Measurements from ENCODE around the gene TPSAB1. TPM values are rescaled to one million over a fixed set of nuclear protein-coding genes. Genes with fewer than 3 reads are reported as not detected.

Gene TPSAB1
- total and polyA plus RNA-seq, 2 donors (not counting 3 experiments of a cell fraction or from before 2014, with no cell fraction given), result not detected

DNA sequence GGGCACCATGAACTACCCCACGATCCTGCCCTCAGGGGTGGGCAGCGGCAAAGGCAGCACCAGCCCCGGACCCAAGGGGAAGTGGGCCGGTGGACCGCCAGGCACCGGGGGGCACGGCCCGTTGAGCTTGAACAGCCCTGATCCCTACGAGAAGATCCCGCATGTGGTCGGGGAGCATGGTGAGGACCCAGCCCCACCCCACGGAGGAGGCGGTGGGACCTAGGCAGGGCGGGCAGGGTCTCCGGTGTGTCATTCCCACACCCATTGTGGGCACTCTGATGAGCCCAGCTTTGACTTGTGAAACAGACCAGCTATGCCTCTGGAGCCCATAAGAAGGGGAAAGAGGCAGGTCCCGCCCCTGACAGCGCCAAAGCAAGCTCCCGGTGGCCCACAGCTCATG lies 38.2 kb upstream of the TPSAB1 start:
- Histone ChIP-seq H3K27me3 (ENCODE audit: control insufficient read depth in 2 of 2, insufficient read depth in 2 of 2, low read length in 2 of 2) (no peaks in the 10 kb centered on the region), H3K4me2 (ENCODE audit: insufficient read depth, low read length) (no peak overlapping the region), H2AFZ (ENCODE audit: low read depth, low read length) (no peak overlapping the region), H3K36me3 (ENCODE audit: control insufficient read depth in 2 of 2, extremely low read depth in 1 of 2, insufficient read depth in 2 of 2, low read length in 2 of 2) (no peaks in the 10 kb centered on the region), H3K27ac (ENCODE audit: insufficient read depth, low read depth, low read length) (no peak overlapping the region), H3K9ac (replicated peaks; ENCODE audit: extremely low read depth, insufficient read depth, low read length) (no peak overlapping the region), H4K20me1 (replicated peaks; ENCODE audit: control insufficient read depth, extremely low read depth, insufficient read depth, low read length) (no peaks in the 10 kb centered on the region), H3K4me3 (replicated peaks in 1 of 3; ENCODE audit: insufficient read depth in 1 of 3, low read depth in 1 of 3, low read length in 3 of 3) (no peak overlapping the region), H3K9me1 (replicated peaks; ENCODE audit: control insufficient read depth, extremely low read depth, insufficient read depth, low read length) (no peaks in the 10 kb centered on the region), H3K79me2 (ENCODE audit: control insufficient read depth, insufficient read depth, low read length) (no peaks in the 10 kb centered on the region), H3K9me3 (replicated peaks; ENCODE audit: control insufficient read depth, insufficient read depth, low read length) (no peaks in the 10 kb centered on the region), H3K4me1 (ENCODE audit: control insufficient read depth, extremely low read depth, insufficient read depth, low read length) (no peaks in the 10 kb centered on the region)
- intact Hi-C loops (cut with micrococcal nuclease) (no loop called here), dilution Hi-C loops (cut with MboI; ENCODE audit: extremely low pct_ligation_motif_present, low sequenced_read_pairs) (no loop called here)
- POLR2A ChIA-PET, result no interaction called here
- no peak for DNase-seq (ENCODE audit: low read depth, low spot score)
- no TSS peak for BruUV-seq (replicated peaks)
- FAIRE-seq, result no peak
- no peak for TF ChIP-seq JUN (IDR thresholded peaks at IDR 0.05; ENCODE audit: borderline replicate concordance, insufficient read depth, insufficient read length, low read depth)
- CTCF ChIA-PET, result no interaction called here

DNA sequence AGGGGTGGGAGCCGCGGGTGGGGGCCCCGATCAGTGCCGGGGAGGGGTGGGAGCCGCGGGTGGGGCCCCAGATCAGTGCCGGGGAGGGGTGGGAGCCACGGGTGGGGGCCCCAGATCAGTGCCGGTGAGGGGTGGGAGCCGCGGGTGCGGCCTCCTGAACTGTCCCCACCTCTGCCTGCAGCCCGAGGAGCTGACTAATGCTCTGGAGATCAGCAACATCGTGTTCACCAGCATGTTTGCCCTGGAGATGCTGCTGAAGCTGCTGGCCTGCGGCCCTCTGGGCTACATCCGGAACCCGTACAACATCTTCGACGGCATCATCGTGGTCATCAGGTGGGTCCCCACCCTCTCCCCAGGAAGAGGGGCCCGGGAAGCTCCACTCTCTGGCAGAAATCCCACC lies 35.6 kb upstream of the TPSAB1 start:
- CTCF ChIA-PET, result interaction anchor here (1.2 kb wide), 1 partner anchor 9 kb away, joined by 3 read pairs; no protein-coding TSS in a partner anchor
- TF ChIP-seq FOS (IDR thresholded peaks at IDR 0.05; ENCODE audit: borderline replicate concordance, insufficient read depth, low read length) (no peak), GATA2 (IDR thresholded peaks at IDR 0.05; ENCODE audit: insufficient read depth, insufficient read length, low read depth, low read length) (no peak), JUN (IDR thresholded peaks at IDR 0.05; ENCODE audit: borderline replicate concordance, insufficient read depth, insufficient read length, low read depth) (no peak)
- TF ChIP-seq, protein P1, sequence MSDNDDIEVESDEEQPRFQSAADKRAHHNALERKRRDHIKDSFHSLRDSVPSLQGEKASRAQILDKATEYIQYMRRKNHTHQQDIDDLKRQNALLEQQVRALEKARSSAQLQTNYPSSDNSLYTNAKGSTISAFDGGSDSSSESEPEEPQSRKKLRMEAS (IDR thresholded peaks at IDR 0.05; ENCODE audit: insufficient read depth, insufficient read length), result no peak

More for the DNA sequence above, 35.6 kb upstream of the TPSAB1 start:
- no peak overlapping the region for H3K4me3 ChIP-seq (replicated peaks in 1 of 3; ENCODE audit: insufficient read depth in 1 of 3, low read depth in 1 of 3, low read length in 3 of 3)
- dilution Hi-C loops (cut with MboI; ENCODE audit: extremely low pct_ligation_motif_present, low sequenced_read_pairs), result no loop called here
- FAIRE-seq (no peak), DNase-seq (ENCODE audit: low read depth, low spot score) (no peak)
- H3K79me2 ChIP-seq (ENCODE audit: control insufficient read depth, insufficient read depth, low read length), result no peaks in the 10 kb centered on the region
- H3K9ac ChIP-seq (replicated peaks; ENCODE audit: extremely low read depth, insufficient read depth, low read length), result no peak overlapping the region
- H3K36me3 ChIP-seq (ENCODE audit: control insufficient read depth in 2 of 2, extremely low read depth in 1 of 2, insufficient read depth in 2 of 2, low read length in 2 of 2), result no peaks in the 10 kb centered on the region
- no TSS peak for BruUV-seq (replicated peaks)
- H3K4me2 ChIP-seq (ENCODE audit: insufficient read depth, low read length), result no peak overlapping the region
- no peaks in the 10 kb centered on the region for H3K9me3 ChIP-seq (replicated peaks; ENCODE audit: control insufficient read depth, insufficient read depth, low read length)
- no peaks in the 10 kb centered on the region for H3K27me3 ChIP-seq (ENCODE audit: control insufficient read depth in 2 of 2, insufficient read depth in 2 of 2, low read length in 2 of 2)
- intact Hi-C loops (cut with micrococcal nuclease), result no loop called here
- H4K20me1 ChIP-seq (replicated peaks; ENCODE audit: control insufficient read depth, extremely low read depth, insufficient read depth, low read length), result no peaks in the 10 kb centered on the region
- no peak overlapping the region for H3K27ac ChIP-seq (ENCODE audit: insufficient read depth, low read depth, low read length)
- POLR2A ChIA-PET, result no interaction called here
- no peaks in the 10 kb centered on the region for H3K4me1 ChIP-seq (ENCODE audit: control insufficient read depth, extremely low read depth, insufficient read depth, low read length)
- no peaks in the 10 kb centered on the region for H3K9me1 ChIP-seq (replicated peaks; ENCODE audit: control insufficient read depth, extremely low read depth, insufficient read depth, low read length)
- H2AFZ ChIP-seq (ENCODE audit: low read depth, low read length), result no peak overlapping the region
